ENCODE data around the gene ADAM15.

Gene ADAM15

GRCh38 chr1:155030899-155031298 is 20.2 kb upstream of the ADAM15 start (continued):
- TF ChIP-seq ZNF629 (tag by site-specific recombination; IDR thresholded peaks at IDR 0.05), result no peak

GRCh38 chr1:155032886-155033285 is 18.2 kb upstream of the ADAM15 start:
- ChIA-PET CTCF (interaction anchor here (0.7 to 3.0 kb wide), 4 partner anchors 8 to 59 kb away, joined by 3 to 19 read pairs (median 4); no protein-coding TSS in a partner anchor), POLR2A (interaction anchor here (0.8 kb wide), 1 partner anchor 12 kb away, joined by 3 read pairs; no protein-coding TSS in a partner anchor)

More at GRCh38 chr1:155032886-155033285, 18.2 kb upstream of the ADAM15 start:
- TF ChIP-seq ZNF830 (tag by site-specific recombination; IDR thresholded peaks at IDR 0.05; ENCODE audit: low read depth), result no peak
- no peak for TF ChIP-seq TCF7L2 (IDR thresholded peaks at IDR 0.05; ENCODE audit: borderline replicate concordance, low read depth, low read length)
- no peak for TF ChIP-seq ZNF274 (IDR thresholded peaks at IDR 0.05; ENCODE audit: low read length)
- TF ChIP-seq ZNF274 (tag by site-specific recombination; IDR thresholded peaks at IDR 0.05; ENCODE audit: borderline replicate concordance), result no peak
- no peak for TF ChIP-seq ZFHX2 (tag by site-specific recombination; conservative IDR thresholded peaks at IDR 0.05)
- no peak for TF ChIP-seq ZNF266 (tag by site-specific recombination; IDR thresholded peaks at IDR 0.05; ENCODE audit: low read depth)
- no peak for TF ChIP-seq ZBTB6 (tag by site-specific recombination; IDR thresholded peaks at IDR 0.05)
- no peak for TF ChIP-seq ZNF404 (tag by site-specific recombination; IDR thresholded peaks at IDR 0.05)
- TF ChIP-seq ZNF24 (tag by site-specific recombination; IDR thresholded peaks at IDR 0.05), result no peak
- no peak for TF ChIP-seq ZBTB10 (tag by site-specific recombination; IDR thresholded peaks at IDR 0.05)
- no peak for TF ChIP-seq CTCF (tag by site-specific recombination; IDR thresholded peaks at IDR 0.05)
- no peak for TF ChIP-seq ZNF623 (tag by site-specific recombination; IDR thresholded peaks at IDR 0.05)
- no peak for TF ChIP-seq SCRT2 (tag by site-specific recombination; IDR thresholded peaks at IDR 0.05)
- TF ChIP-seq PATZ1 (tag by site-specific recombination; IDR thresholded peaks at IDR 0.05), result no peak
- TF ChIP-seq MZF1 (tag by site-specific recombination; IDR thresholded peaks at IDR 0.05; ENCODE audit: borderline replicate concordance), result no peak
- TF ChIP-seq ZNF112 (tag by site-specific recombination; IDR thresholded peaks at IDR 0.05), result no peak
- TF ChIP-seq HIC1 (tag by site-specific recombination; IDR thresholded peaks at IDR 0.05), result no peak
- TF ChIP-seq ZFP37 (tag by site-specific recombination; IDR thresholded peaks at IDR 0.05), result no peak
- no peak for TF ChIP-seq ZNF132 (tag by site-specific recombination; IDR thresholded peaks at IDR 0.05; ENCODE audit: borderline replicate concordance)
- TF ChIP-seq ZNF10 (tag by site-specific recombination; IDR thresholded peaks at IDR 0.05), result no peak
- Histone ChIP-seq H3K4me3 (ENCODE audit: low read depth, low read length) (no peak overlapping the region), H3K9me3 (ENCODE audit: control insufficient read depth, insufficient read depth, low read depth, low read length) (no peaks in the 10 kb centered on the region), H3K27ac (ENCODE audit: extremely low read depth, low read depth, low read length) (no peak overlapping the region), H3K4me1 (ENCODE audit: control insufficient read depth, insufficient read depth, low read length) (no peaks in the 10 kb centered on the region), H3K36me3 (ENCODE audit: control insufficient read depth in 2 of 2, insufficient read depth in 1 of 2, low read length in 2 of 2) (no peaks in the 10 kb centered on the region)

Measured in HEK293 (cell line).